Measurements from ENCODE around the gene QPCTL. TPM values are rescaled to one million over a fixed set of nuclear protein-coding genes. Genes with fewer than 3 reads are reported as not detected.
A peak's percentile ranks its signal among the peaks of the same experiment; 100 is the strongest.

Gene QPCTL
- total RNA-seq, 3 donors from 2014 or later (not counting 1 experiment from before 2014, with no cell fraction given) = 8.7 to 11.5 (median 10.0) TPM

DNA sequence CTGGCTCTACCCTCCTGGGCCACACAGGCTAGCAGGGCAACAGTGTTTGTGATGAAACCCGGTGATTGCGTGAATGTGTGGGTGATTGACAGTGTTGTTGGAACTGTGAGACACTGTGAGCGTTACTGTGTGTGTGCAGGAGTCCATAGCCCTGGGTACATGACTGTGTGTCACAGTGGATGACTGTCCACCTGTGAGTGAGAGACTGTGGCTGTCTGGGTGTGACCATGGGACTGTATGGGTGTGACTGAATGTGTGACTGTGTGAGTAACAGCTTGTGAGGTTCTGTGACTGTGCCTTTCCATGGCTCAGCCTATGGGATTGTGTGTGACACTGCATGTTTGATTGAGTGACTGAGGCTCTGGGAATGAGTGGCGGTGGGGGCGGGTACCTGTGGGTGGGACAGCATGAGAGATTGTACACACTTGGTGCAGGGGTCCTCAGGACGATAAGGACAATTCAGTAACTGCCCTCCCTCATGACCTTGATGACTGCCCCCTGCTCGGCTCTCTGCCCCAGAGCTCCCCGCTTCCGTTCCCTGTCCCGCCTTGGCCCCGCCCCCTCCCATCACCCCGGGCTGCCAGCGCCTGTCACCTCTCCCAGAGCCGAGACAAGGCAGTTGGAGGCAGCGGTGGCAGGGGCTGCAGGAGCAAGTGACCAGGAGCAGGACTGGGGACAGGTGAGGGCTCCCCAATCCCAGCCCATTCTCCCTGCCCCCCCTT lies 24.7 kb upstream of the QPCTL start, which contains the start of gene GIPR:
Gene GIPR (plus strand): TSS at position 602 of the 722 bp plus-strand sequence. CDS start 1,300 bp downstream, outside the sequence.
- Mint-ChIP-seq H3K4me1 (peaks cover 31 to 45% of the 10 kb centered on the region in 2 donors), H3K9me3 (no peaks in the 10 kb centered on the region), H3K36me3 (no peaks in the 10 kb centered on the region), H3K27ac (peak within 1 kb of the TSS; percentile 76 to 85), H3K4me3 (peak within 1 kb of the TSS; percentile 88), H3K27me3 (ENCODE audit: low read depth in 2 of 2) (peaks cover 0 to 12% of the 10 kb centered on the region in 2 donors)
- Histone ChIP-seq H3K27me3 (ENCODE audit: control insufficient read depth, insufficient read depth, low read length) (peaks cover 7% of the 10 kb centered on the region), H3K36me3 (ENCODE audit: control insufficient read depth, insufficient read depth, low read length) (no peaks in the 10 kb centered on the region), H3K9me3 (ENCODE audit: control insufficient read depth, insufficient read depth, low read length) (no peaks in the 10 kb centered on the region), H3K4me1 (ENCODE audit: control insufficient read depth, insufficient read depth, low read length) (peaks cover 42% of the 10 kb centered on the region), H3K27ac (ENCODE audit: low read length) (peak within 1 kb of the TSS; percentile 12), H3K4me3 (ENCODE audit: low read length) (peak within 1 kb of the TSS; percentile 56)
- intact Hi-C loops (cut with micrococcal nuclease) = loop anchor here (1.0 to 2.0 kb wide), 2 partner anchors 13 to 25 kb away; partner anchors contain the start of gene QPCTL
- TF ChIP-seq CTCF (IDR thresholded peaks at IDR 0.05) = no peak
- ATAC-seq (peak; percentile 73 to 85 (median 78)), DNase-seq (peak; percentile 57 to 71)
- WGBS (ENCODE audit: insufficient coverage) = 11% methylated on average over 15 of the region's 15 CpGs

GRCh38 chr19:45668342-45668871 lies 24.1 kb upstream of the QPCTL start:
- H3K9me3 ChIP-seq (ENCODE audit: control insufficient read depth, insufficient read depth, low read length) = no peaks in the 10 kb centered on the region
- Mint-ChIP-seq H3K4me3 (peak overlapping the region; percentile 88), H3K4me1 (peaks cover 31 to 45% of the 10 kb centered on the region in 2 donors), H3K9me3 (no peaks in the 10 kb centered on the region), H3K27ac (peak overlapping the region; percentile 76 to 85), H3K27me3 (ENCODE audit: low read depth in 2 of 2) (peaks cover 0 to 12% of the 10 kb centered on the region in 2 donors), H3K36me3 (no peaks in the 10 kb centered on the region)
- no peaks in the 10 kb centered on the region for H3K36me3 ChIP-seq (ENCODE audit: control insufficient read depth, insufficient read depth, low read length)
- H3K4me1 ChIP-seq (ENCODE audit: control insufficient read depth, insufficient read depth, low read length) = peaks cover 42% of the 10 kb centered on the region
- ATAC-seq (peak in 1 of 3 donors; percentile 31), DNase-seq (peak; percentile 35 to 60)
- H3K4me3 ChIP-seq (ENCODE audit: low read length) = peak overlapping the region; percentile 56
- intact Hi-C loops (cut with micrococcal nuclease) = no loop called here
- peaks cover 7% of the 10 kb centered on the region for H3K27me3 ChIP-seq (ENCODE audit: control insufficient read depth, insufficient read depth, low read length)
- H3K27ac ChIP-seq (ENCODE audit: low read length) = peak overlapping the region; percentile 12
- WGBS (ENCODE audit: insufficient coverage) = 1% methylated on average over 19 of the region's 19 CpGs
- no peak for TF ChIP-seq CTCF (IDR thresholded peaks at IDR 0.05)

DNA sequence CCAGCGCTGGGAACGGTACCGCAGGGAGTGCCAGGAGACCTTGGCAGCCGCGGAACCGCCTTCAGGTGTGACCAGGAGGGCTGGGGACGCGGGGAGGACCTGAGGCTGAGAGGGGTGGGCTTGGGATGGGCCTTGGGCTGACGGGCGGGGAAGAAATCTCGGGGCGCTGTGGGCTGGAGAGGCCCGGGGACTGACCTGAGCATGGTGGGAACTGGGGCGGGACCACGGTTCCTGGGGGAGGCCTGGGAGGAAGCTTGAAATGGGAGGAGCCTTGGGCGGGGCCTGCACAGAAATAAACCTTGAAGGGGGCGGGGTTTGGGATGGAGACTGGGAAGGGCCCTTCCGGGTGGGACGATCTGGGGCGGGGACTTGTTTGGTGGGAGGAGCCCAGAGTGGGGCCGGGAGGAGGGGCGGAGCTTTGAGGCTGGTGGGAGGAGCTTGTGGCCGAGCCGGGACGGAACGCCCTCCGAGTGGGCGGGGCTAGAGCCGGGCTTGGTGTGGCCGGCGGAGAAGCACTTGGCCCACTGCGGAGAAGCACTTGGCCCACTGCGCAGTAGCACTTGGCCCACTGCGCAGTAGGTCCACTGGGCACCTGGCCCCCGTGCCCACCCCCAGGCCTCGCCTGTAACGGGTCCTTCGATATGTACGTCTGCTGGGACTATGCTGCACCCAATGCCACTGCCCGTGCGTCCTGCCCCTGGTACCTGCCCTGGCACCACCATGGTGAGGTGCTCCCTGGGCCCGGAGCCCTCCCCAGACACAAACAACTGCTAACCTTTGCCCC lies 21.6 kb upstream of the QPCTL start:
- Mint-ChIP-seq H3K4me1 (peaks cover 31 to 41% of the 10 kb centered on the region in 2 donors), H3K27ac (peak overlapping the region in 1 of 2 donors; percentile 69), H3K4me3 (peak overlapping the region; percentile 88), H3K27me3 (ENCODE audit: low read depth in 2 of 2) (peaks cover 0 to 13% of the 10 kb centered on the region in 2 donors), H3K9me3 (no peaks in the 10 kb centered on the region), H3K36me3 (no peaks in the 10 kb centered on the region)
- peak; percentile 30 to 52 (median 45) for ATAC-seq
- Histone ChIP-seq H3K27me3 (ENCODE audit: control insufficient read depth, insufficient read depth, low read length) (peaks cover 7% of the 10 kb centered on the region), H3K4me1 (ENCODE audit: control insufficient read depth, insufficient read depth, low read length) (peaks cover 42% of the 10 kb centered on the region), H3K9me3 (ENCODE audit: control insufficient read depth, insufficient read depth, low read length) (no peaks in the 10 kb centered on the region), H3K4me3 (ENCODE audit: low read length) (no peak overlapping the region), H3K36me3 (ENCODE audit: control insufficient read depth, insufficient read depth, low read length) (no peaks in the 10 kb centered on the region), H3K27ac (ENCODE audit: low read length) (no peak overlapping the region)
- TF ChIP-seq CTCF (IDR thresholded peaks at IDR 0.05) = no peak
- peak; percentile 69 to 72 for DNase-seq
- intact Hi-C loops (cut with micrococcal nuclease) = no loop called here
- 16% methylated on average over 42 of the region's 42 CpGs for WGBS (ENCODE audit: insufficient coverage)

Data from natural killer cell (primary cell).